Neural progenitor cell (in vitro differentiated cells): ENCODE measurements around the gene E2F1. TPM values are rescaled to one million over a fixed set of nuclear protein-coding genes. Genes with fewer than 3 reads are reported as not detected.

Source experiments
- DNase-seq: peaks from one replicate; pipeline ENCODE4 v3.0.0-alpha.2; 2016; ENCODE audit warnings: low spot score
- H2AFZ ChIP-seq: fragments of 200-600 bp; sonication (generic); replicated peaks from 2 replicates; pipeline ENCODE4 v1.6.1; 2016; ENCODE audit warnings: antibody characterized with exemption
- H3F3A ChIP-seq: fragments of 200-600 bp; sonication (generic); 2 replicates; pipeline ENCODE4 v1.6.1; 2016; ENCODE audit warnings: antibody characterized with exemption, low read depth
- H3K27ac ChIP-seq: fragments of 200-600 bp; sonication (generic); 2 replicates; pipeline ENCODE4 v1.5.1; 2016; ENCODE audit warnings: mild to moderate bottlenecking
- H3K27me3 ChIP-seq: fragments of 200-600 bp; sonication (generic); 2 replicates; pipeline ENCODE4 v1.6.1; 2016; ENCODE audit warnings: mild to moderate bottlenecking, moderate library complexity
- H3K36me3 ChIP-seq: fragments of 200-600 bp; sonication (generic); 2 replicates; pipeline ENCODE4 v1.5.1; 2016
- H3K4me1 ChIP-seq: fragments of 200-600 bp; sonication (generic); 2 replicates; pipeline ENCODE4 v1.6.1; 2016; ENCODE audit warnings: mixed run types
- H3K4me2 ChIP-seq: fragments of 200-600 bp; sonication (generic); 2 replicates; pipeline ENCODE4 v1.6.1; 2016
- H3K4me3 ChIP-seq: fragments of 200-600 bp; sonication (generic); 2 replicates; pipeline ENCODE4 v1.5.1; 2016
- H3K79me2 ChIP-seq: fragments of 200-600 bp; sonication (generic); 2 replicates; pipeline ENCODE4 v1.6.1; 2016; ENCODE audit warnings: low read depth
- H3K9ac ChIP-seq: fragments of 200-600 bp; sonication (generic); 2 replicates; pipeline ENCODE4 v1.6.1; 2016
- H3K9me3 ChIP-seq: fragments of 200-600 bp; sonication (generic); 2 replicates; pipeline ENCODE4 v1.5.1; 2016; ENCODE audit warnings: low read depth
- H4K20me1 ChIP-seq: fragments of 200-600 bp; sonication (generic); 2 replicates; pipeline ENCODE4 v1.6.1; 2016; ENCODE audit warnings: low read depth
- H3K27ac Mint-ChIP-seq: 3 replicates; pipeline ENCODE4 v1.8.0; 2021; ENCODE audit warnings: mixed read lengths
- H3K27me3 Mint-ChIP-seq: 2 replicates; pipeline ENCODE4 v1.8.0; 2022; ENCODE audit warnings: low read depth, mild to moderate bottlenecking, inconsistent platforms, moderate library complexity, mixed read lengths; ENCODE audit not compliant: insufficient read depth
- H3K36me3 Mint-ChIP-seq: 3 replicates; pipeline ENCODE4 v1.8.0; 2021; ENCODE audit warnings: mixed read lengths
- H3K4me1 Mint-ChIP-seq: 3 replicates; pipeline ENCODE4 v1.8.0; 2021; ENCODE audit warnings: mixed read lengths
- H3K4me3 Mint-ChIP-seq: 3 replicates; pipeline ENCODE4 v1.8.0; 2021; ENCODE audit warnings: mild to moderate bottlenecking, moderate library complexity, mixed read lengths
- H3K9me3 Mint-ChIP-seq: 3 replicates; pipeline ENCODE4 v1.8.0; 2020; ENCODE audit warnings: mixed read lengths
- CTCF ChIP-seq: fragments of 200-600 bp; sonication (generic); IDR thresholded peaks from 2 replicates; pipeline ENCODE4 v1.5.1; 2017; ENCODE audit warnings: antibody characterized with exemption, mild to moderate bottlenecking
- EZH2 ChIP-seq: fragments of 200-600 bp; sonication (generic); IDR thresholded peaks from 2 replicates; pipeline ENCODE4 v1.6.1; 2017; ENCODE audit warnings: antibody characterized with exemption, mild to moderate bottlenecking, moderate library complexity
- EZH2phosphoT487 ChIP-seq: fragments of 200-600 bp; sonication (generic); IDR thresholded peaks from 2 replicates; pipeline ENCODE4 v1.6.1; 2017; ENCODE audit warnings: antibody characterized with exemption
- total RNA-seq: library from RNA; depleted of rRNA; stranded (reverse); fragments of >200 nt; gene quantifications from 2 replicates; pipeline ENCODE4 v1.2.3, GENCODE V29; 2015; ENCODE audit warnings: low replicate concordance

Gene E2F1
- total RNA-seq, 1 donor from 2014 or later = 9.7 TPM

GRCh38 chr20:33669224-33669623, 17.0 kb downstream of the E2F1 start:
- H3K36me3 ChIP-seq = no peaks in the 10 kb centered on the region
- H3K4me3 ChIP-seq = no peak overlapping the region
- TF ChIP-seq CTCF (no peak), EZH2phosphoT487 (no peak), EZH2 (no peak)
- no peak overlapping the region for H3K9ac ChIP-seq
- H3K4me2 ChIP-seq = no peak overlapping the region
- peaks cover 12% of the 10 kb centered on the region for H3K4me1 ChIP-seq
- H3K9me3 ChIP-seq = no peaks in the 10 kb centered on the region
- no peak overlapping the region for H3K4me3 Mint-ChIP-seq
- H3K36me3 Mint-ChIP-seq = peaks cover 19% of the 10 kb centered on the region
- H2AFZ ChIP-seq = no peak overlapping the region
- no peaks in the 10 kb centered on the region for H3K79me2 ChIP-seq
- H3K27me3 ChIP-seq = peaks cover 10% of the 10 kb centered on the region
- no peaks in the 10 kb centered on the region for H4K20me1 ChIP-seq
- DNase-seq = no peak
- H3K27ac Mint-ChIP-seq = no peak overlapping the region
- H3K9me3 Mint-ChIP-seq = no peaks in the 10 kb centered on the region
- no peak overlapping the region for H3K27ac ChIP-seq
- H3F3A ChIP-seq = peaks cover 21% of the 10 kb centered on the region
- H3K27me3 Mint-ChIP-seq = peaks cover 8% of the 10 kb centered on the region
- H3K4me1 Mint-ChIP-seq = peaks cover 37% of the 10 kb centered on the region

- peaks cover 38% of the 10 kb centered on the region for H3K4me1 Mint-ChIP-seq
- no peak overlapping the region for H3K4me3 Mint-ChIP-seq
- no peak overlapping the region for H3K4me2 ChIP-seq
- H3F3A ChIP-seq = peaks cover 21% of the 10 kb centered on the region
- no peaks in the 10 kb centered on the region for H3K9me3 Mint-ChIP-seq
- TF ChIP-seq EZH2 = no peak
- no peak for TF ChIP-seq EZH2phosphoT487
- TF ChIP-seq CTCF = no peak
- H3K79me2 ChIP-seq = no peaks in the 10 kb centered on the region
- no peak overlapping the region for H3K9ac ChIP-seq
- no peak overlapping the region for H3K27ac ChIP-seq
- peaks cover 16% of the 10 kb centered on the region for H3K4me1 ChIP-seq
- peaks cover 19% of the 10 kb centered on the region for H3K36me3 Mint-ChIP-seq
- peak overlapping the region; percentile 82 for H3K27ac Mint-ChIP-seq
- no peaks in the 10 kb centered on the region for H4K20me1 ChIP-seq
- H3K27me3 Mint-ChIP-seq = peaks cover 6% of the 10 kb centered on the region
- H3K27me3 ChIP-seq = peaks cover 10% of the 10 kb centered on the region
- H3K9me3 ChIP-seq = no peaks in the 10 kb centered on the region
- H2AFZ ChIP-seq = no peak overlapping the region
- H3K36me3 ChIP-seq = no peaks in the 10 kb centered on the region
- DNase-seq = no peak
- no peak overlapping the region for H3K4me3 ChIP-seq
Measured at GRCh38 chr20:33668466-33669155, 17.6 kb downstream of the E2F1 start.

- H3K36me3 ChIP-seq = no peaks in the 10 kb centered on the region
- DNase-seq = peak; percentile 83
- Mint-ChIP-seq H3K9me3 (no peaks in the 10 kb centered on the region), H3K4me3 (no peak overlapping the region), H3K36me3 (peaks cover 19% of the 10 kb centered on the region), H3K27me3 (peaks cover 4% of the 10 kb centered on the region), H3K4me1 (peaks cover 33% of the 10 kb centered on the region), H3K27ac (peak overlapping the region; percentile 82)
- peaks cover 10% of the 10 kb centered on the region for H3K27me3 ChIP-seq
- peaks cover 10% of the 10 kb centered on the region for H3K4me1 ChIP-seq
- H3K79me2 ChIP-seq = no peaks in the 10 kb centered on the region
- peak overlapping the region; percentile 34 for H3K4me3 ChIP-seq
- H3K9ac ChIP-seq = no peak overlapping the region
- no peak overlapping the region for H2AFZ ChIP-seq
- no peaks in the 10 kb centered on the region for H4K20me1 ChIP-seq
- peak overlapping the region; percentile 64 for H3K4me2 ChIP-seq
- no peaks in the 10 kb centered on the region for H3K9me3 ChIP-seq
- H3K27ac ChIP-seq = no peak overlapping the region
- TF ChIP-seq CTCF (peak; percentile 72), EZH2phosphoT487 (no peak), EZH2 (no peak)
- peaks cover 21% of the 10 kb centered on the region for H3F3A ChIP-seq
Measured at GRCh38 chr20:33667676-33668465, 18.3 kb downstream of the E2F1 start.
